ENCODE measurements around the gene LRRC52.

Gene LRRC52

DNA sequence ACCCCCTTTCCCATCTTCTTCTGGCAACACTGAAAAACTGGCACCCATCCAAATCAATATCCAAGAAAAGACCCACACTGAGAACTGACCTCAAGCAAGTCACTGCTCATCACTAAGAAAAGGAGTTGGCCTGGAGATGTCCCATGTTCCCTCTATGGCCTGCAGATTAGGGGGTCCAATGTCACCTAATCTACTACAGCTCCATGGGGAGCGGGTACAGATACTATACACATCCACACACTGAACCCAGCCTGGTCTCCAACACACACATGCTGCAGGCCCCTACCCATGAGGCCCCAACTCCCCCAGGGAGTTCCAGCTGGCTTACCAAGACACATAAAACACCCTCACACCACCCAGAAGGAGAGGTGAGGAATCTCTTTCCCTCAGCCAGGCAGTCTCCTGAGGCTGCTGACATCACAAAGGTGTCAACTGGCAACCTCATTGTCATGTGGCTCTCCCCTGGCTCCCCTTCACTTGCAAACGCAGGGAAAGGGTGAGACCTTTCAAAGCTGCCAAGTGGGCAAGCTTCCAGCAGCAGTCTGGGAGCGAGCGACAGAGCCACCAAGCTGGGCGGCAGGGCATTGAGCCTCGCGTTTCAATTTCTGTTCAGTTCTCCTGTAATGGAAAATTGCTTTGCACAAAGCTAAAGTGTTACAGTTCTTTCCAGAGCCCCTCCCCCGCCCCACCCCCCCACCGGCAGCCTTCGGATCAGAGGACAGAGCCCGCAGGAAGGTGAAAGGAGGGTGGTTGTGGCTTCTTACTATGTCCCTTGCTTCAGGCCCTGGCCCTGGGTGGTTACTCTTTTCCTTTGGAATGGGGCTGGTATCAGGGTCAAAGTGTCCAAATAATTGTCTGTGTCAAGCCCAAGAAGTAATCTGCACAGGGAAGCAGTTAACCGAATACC, at the start of gene LRRC52:
Gene LRRC52 (plus strand): TSS at position 469 of the 907 bp plus-strand sequence. CDS start 297 bp downstream, at position 766.
- H3K4me3 ChIP-seq (ENCODE audit: low read depth, low read length): no peak within 1 kb of the TSS
- DNase-seq (ENCODE audit: low read depth): no peak
- TF ChIP-seq MAX (IDR thresholded peaks at IDR 0.05; ENCODE audit: low read depth, low read length) (no peak), MYC (IDR thresholded peaks at IDR 0.05; ENCODE audit: low read depth, low read length) (no peak), POLR2A (IDR thresholded peaks at IDR 0.05; ENCODE audit: extremely low read depth, insufficient read length) (no peak), CTCF (IDR thresholded peaks at IDR 0.05; ENCODE audit: low read depth, low read length) (no peak)

GRCh38 chr1:165494949-165495857, 48.6 kb upstream of the LRRC52 start:
- DNase-seq (ENCODE audit: low read depth): no peak
- no peak overlapping the region for H3K4me3 ChIP-seq (ENCODE audit: low read depth, low read length)
- no peak for TF ChIP-seq MYC (IDR thresholded peaks at IDR 0.05; ENCODE audit: low read depth, low read length)
- no peak for TF ChIP-seq CTCF (IDR thresholded peaks at IDR 0.05; ENCODE audit: low read depth, low read length)
- TF ChIP-seq MAX (IDR thresholded peaks at IDR 0.05; ENCODE audit: low read depth, low read length): no peak
- TF ChIP-seq POLR2A (IDR thresholded peaks at IDR 0.05; ENCODE audit: extremely low read depth, insufficient read length): no peak

DNA sequence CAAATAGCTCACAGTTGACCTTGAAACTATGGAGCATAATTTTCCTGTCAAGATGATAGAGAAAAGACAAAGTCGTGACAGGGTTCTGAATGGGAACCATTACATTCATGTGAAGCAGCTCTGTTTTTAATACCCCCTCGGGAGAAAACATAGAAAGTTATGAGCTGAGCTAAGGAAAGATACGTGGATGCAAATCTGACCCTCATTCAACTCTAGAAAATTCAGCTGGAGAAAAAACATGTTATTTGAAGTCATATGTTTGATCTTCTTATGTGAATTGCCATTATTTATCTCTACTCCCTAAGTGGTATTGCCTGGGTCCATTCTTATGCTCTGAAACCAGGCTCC, 48.0 kb upstream of the LRRC52 start:
- TF ChIP-seq MYC (IDR thresholded peaks at IDR 0.05; ENCODE audit: low read depth, low read length): no peak
- no peak for TF ChIP-seq CTCF (IDR thresholded peaks at IDR 0.05; ENCODE audit: low read depth, low read length)
- no peak for DNase-seq (ENCODE audit: low read depth)
- no peak overlapping the region for H3K4me3 ChIP-seq (ENCODE audit: low read depth, low read length)

DNA sequence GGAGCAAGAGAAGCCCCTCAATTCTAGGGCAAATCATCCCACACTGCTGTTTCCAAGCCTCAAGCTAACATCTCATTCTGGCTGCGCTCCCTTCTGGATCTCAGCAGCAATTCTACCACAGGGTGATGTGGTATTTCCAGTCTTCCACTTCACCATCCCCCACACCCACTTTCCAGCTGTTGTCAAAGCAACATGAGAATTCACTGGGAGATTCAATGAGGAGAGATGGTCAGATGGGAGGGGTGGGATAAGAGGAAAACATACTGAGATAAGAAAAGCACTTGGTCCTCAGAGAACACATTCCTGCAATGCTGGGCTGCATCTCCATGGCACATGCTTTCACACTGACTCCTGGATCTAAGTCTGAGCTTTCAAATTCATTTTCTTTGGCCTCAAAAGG, 47.3 kb upstream of the LRRC52 start:
- no peak for DNase-seq (ENCODE audit: low read depth)
- no peak for TF ChIP-seq MAX (IDR thresholded peaks at IDR 0.05; ENCODE audit: low read depth, low read length)
- TF ChIP-seq CTCF (IDR thresholded peaks at IDR 0.05; ENCODE audit: low read depth, low read length): no peak
- no peak for TF ChIP-seq MYC (IDR thresholded peaks at IDR 0.05; ENCODE audit: low read depth, low read length)
- no peak for TF ChIP-seq POLR2A (IDR thresholded peaks at IDR 0.05; ENCODE audit: extremely low read depth, insufficient read length)
- no peak overlapping the region for H3K4me3 ChIP-seq (ENCODE audit: low read depth, low read length)

DNA sequence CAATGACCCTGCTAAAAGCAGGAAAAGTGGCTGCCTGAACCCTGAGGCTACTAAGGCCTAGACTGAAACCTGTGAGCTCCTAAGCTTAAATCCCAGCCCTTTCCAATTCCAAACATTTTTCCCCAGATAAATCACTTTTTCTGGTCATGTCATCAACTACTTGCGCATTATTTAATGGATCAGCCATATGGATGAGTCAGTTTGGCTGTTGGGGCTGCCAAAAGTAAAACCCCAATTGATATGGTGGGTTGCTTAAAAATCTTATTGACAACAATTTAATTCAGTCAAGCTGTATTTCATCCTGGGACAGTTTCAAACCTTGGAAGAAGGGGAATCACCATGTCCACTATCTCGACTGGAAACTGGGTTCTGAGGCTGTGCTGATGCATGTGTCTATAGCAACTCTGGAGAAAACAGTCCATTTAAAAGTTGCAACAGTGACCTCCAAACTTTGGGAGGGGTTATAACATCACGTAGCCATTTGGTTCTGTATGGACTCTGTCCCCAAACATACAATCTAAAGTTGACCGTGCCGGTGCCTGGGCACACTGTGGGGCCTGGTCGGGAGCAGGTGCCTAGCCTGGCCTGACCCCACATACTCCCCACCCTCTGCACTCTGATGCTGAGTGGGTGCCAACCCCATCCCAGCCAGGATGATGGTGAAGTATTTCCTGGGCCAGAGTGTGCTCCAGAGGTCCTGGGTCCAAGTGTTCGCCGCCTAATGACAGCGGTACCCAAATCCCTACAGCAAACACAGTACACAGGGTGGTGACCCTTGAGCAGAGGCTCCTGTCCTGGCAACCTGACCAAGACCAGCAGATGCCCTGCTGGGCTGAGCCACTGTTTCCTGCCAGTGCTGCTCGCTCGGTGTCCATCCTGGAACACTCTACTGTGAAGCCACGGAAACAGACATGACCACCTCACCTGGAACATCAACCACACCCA, 46.5 kb upstream of the LRRC52 start:
- no peak for DNase-seq (ENCODE audit: low read depth)
- H3K4me3 ChIP-seq (ENCODE audit: low read depth, low read length): no peak overlapping the region
- TF ChIP-seq MYC (IDR thresholded peaks at IDR 0.05; ENCODE audit: low read depth, low read length): no peak
- TF ChIP-seq MAX (IDR thresholded peaks at IDR 0.05; ENCODE audit: low read depth, low read length): no peak

Data from NB4 (cell line).